ENCODE data around the gene GGPS1.

The GGPS1 gene

GRCh38 chr1:235292790-235293189, 35.6 kb upstream of the GGPS1 start:
- H3K9me3 ChIP-seq, result no peaks in the 10 kb centered on the region
- H3K4me3 ChIP-seq (ENCODE audit: low read depth in 1 of 2, low read length in 1 of 2), result no peak overlapping the region
- H3K4me1 ChIP-seq (ENCODE audit: control insufficient read depth in 1 of 2, insufficient read depth in 1 of 2, low read depth in 1 of 2, low read length in 1 of 2), result peaks cover 15 to 25% of the 10 kb centered on the region in 2 experiments
- no peaks in the 10 kb centered on the region for H3K27me3 ChIP-seq
- no peak for TF ChIP-seq CTCF (IDR thresholded peaks at IDR 0.05)
- peak overlapping the region; percentile 66 for H3K27ac ChIP-seq
- no peaks in the 10 kb centered on the region for H3K36me3 ChIP-seq

- no peak overlapping the region for H3K4me3 ChIP-seq (ENCODE audit: low read depth in 1 of 2, low read length in 1 of 2)
- no peaks in the 10 kb centered on the region for H3K36me3 ChIP-seq
- peaks cover 18 to 24% of the 10 kb centered on the region in 2 experiments for H3K4me1 ChIP-seq (ENCODE audit: control insufficient read depth in 1 of 2, insufficient read depth in 1 of 2, low read depth in 1 of 2, low read length in 1 of 2)
- H3K9me3 ChIP-seq, result no peaks in the 10 kb centered on the region
- H3K27ac ChIP-seq, result peak overlapping the region; percentile 66
- H3K27me3 ChIP-seq, result no peaks in the 10 kb centered on the region
- no peak for TF ChIP-seq CTCF (IDR thresholded peaks at IDR 0.05)
Measured at GRCh38 chr1:235293322-235293942, 34.9 kb upstream of the GGPS1 start.

GRCh38 chr1:235295902-235296350, 32.4 kb upstream of the GGPS1 start:
- no peaks in the 10 kb centered on the region for H3K27me3 ChIP-seq
- H3K4me1 ChIP-seq (ENCODE audit: control insufficient read depth in 1 of 2, insufficient read depth in 1 of 2, low read depth in 1 of 2, low read length in 1 of 2), result peaks cover 18 to 28% of the 10 kb centered on the region in 2 experiments
- no peak overlapping the region for H3K27ac ChIP-seq
- no peak for TF ChIP-seq CTCF (IDR thresholded peaks at IDR 0.05)
- H3K9me3 ChIP-seq, result no peaks in the 10 kb centered on the region
- H3K4me3 ChIP-seq (ENCODE audit: low read depth in 1 of 2, low read length in 1 of 2), result no peak overlapping the region
- H3K36me3 ChIP-seq, result no peaks in the 10 kb centered on the region

GRCh38 chr1:235296729-235297128, 31.6 kb upstream of the GGPS1 start:
- no peak for TF ChIP-seq CTCF (IDR thresholded peaks at IDR 0.05)
- Histone ChIP-seq H3K27ac (peak overlapping the region; percentile 53), H3K27me3 (no peaks in the 10 kb centered on the region), H3K36me3 (no peaks in the 10 kb centered on the region), H3K9me3 (no peaks in the 10 kb centered on the region), H3K4me1 (ENCODE audit: control insufficient read depth in 1 of 2, insufficient read depth in 1 of 2, low read depth in 1 of 2, low read length in 1 of 2) (peaks cover 14 to 27% of the 10 kb centered on the region in 2 experiments), H3K4me3 (ENCODE audit: low read depth in 1 of 2, low read length in 1 of 2) (no peak overlapping the region)

- no peak overlapping the region for H3K4me3 ChIP-seq (ENCODE audit: low read depth in 1 of 2, low read length in 1 of 2)
- no peak for TF ChIP-seq CTCF (IDR thresholded peaks at IDR 0.05)
- peaks cover 10 to 20% of the 10 kb centered on the region in 2 experiments for H3K4me1 ChIP-seq (ENCODE audit: control insufficient read depth in 1 of 2, insufficient read depth in 1 of 2, low read depth in 1 of 2, low read length in 1 of 2)
- H3K9me3 ChIP-seq, result no peaks in the 10 kb centered on the region
- peak overlapping the region; percentile 53 for H3K27ac ChIP-seq
- H3K27me3 ChIP-seq, result no peaks in the 10 kb centered on the region
- H3K36me3 ChIP-seq, result no peaks in the 10 kb centered on the region
Measured at GRCh38 chr1:235297579-235297978, 30.8 kb upstream of the GGPS1 start.
